Muscle layer of colon (tissue), 2 donors: ENCODE data around the gene KRTAP4-6.
"Not testable (repeated sequence)": the region's sequence is repeated elsewhere in the genome, so short reads cannot be mapped to it uniquely, and the experiment has no call there.

Source experiments
- H3K27ac ChIP-seq: one replicate; pipeline ENCODE4 v1.7.0; 2013; ENCODE audit warnings: low read depth, mild to moderate bottlenecking, low read length, moderate library complexity
- H3K27me3 ChIP-seq, 2 donors: one replicate each; pipeline ENCODE4 v1.7.0; 2013; ENCODE audit warnings: low read length in 2 of 2, mild to moderate bottlenecking in 2 of 2; ENCODE audit not compliant: insufficient read depth in 2 of 2, control insufficient read depth in 1 of 2
- H3K36me3 ChIP-seq: one replicate; pipeline ENCODE4 v1.7.0; 2013; ENCODE audit warnings: mild to moderate bottlenecking, low read length; ENCODE audit not compliant: insufficient read depth
- H3K4me1 ChIP-seq: one replicate; pipeline ENCODE4 v1.7.0; 2013; ENCODE audit warnings: mild to moderate bottlenecking, low read length; ENCODE audit not compliant: insufficient read depth
- H3K4me3 ChIP-seq, 2 donors: one replicate each; pipeline ENCODE4 v1.7.0; 2013; ENCODE audit warnings: low read length in 2 of 2, low read depth in 1 of 2, mild to moderate bottlenecking in 1 of 2, moderate library complexity in 1 of 2
- H3K9ac ChIP-seq: one replicate; pipeline ENCODE4 v1.7.0; 2013; ENCODE audit warnings: low read length
- H3K9me3 ChIP-seq: one replicate; pipeline ENCODE4 v1.7.0; 2013; ENCODE audit warnings: mild to moderate bottlenecking, low read length
- donor health status: abdominal sarcoma.
- donor health status: Adenocarcinoma of cecum.

The KRTAP4-6 gene

DNA sequence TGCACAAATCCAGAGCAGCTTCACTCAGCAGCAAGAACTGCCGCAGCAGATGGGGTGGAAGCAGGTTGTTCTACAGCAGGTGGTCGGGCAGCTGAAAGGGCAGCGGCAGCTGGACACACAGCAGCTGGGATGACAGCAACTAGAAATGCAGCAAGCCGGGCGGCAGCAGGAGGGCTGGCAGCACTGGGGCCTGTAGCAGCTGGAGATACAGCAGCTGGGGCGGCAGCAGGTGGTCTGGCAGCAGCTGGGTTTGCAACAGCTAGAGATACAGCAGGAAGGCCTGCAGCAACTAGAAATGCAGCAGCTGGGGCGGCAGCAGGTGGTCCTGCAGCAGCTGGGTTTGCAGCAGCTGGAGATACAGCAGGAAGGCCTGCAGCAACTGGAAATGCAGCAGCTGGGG is 27.2 kb upstream of the KRTAP4-6 start:
- Histone ChIP-seq H3K27me3 (no peaks in the 10 kb centered on the region), H3K9me3 (no peaks in the 10 kb centered on the region), H3K4me3 (no peak overlapping the region), H3K27ac (no peak overlapping the region), H3K36me3 (no peaks in the 10 kb centered on the region), H3K9ac (no peak overlapping the region), H3K4me1 (no peaks in the 10 kb centered on the region)

- Histone ChIP-seq H3K27me3 (no peaks in the 10 kb centered on the region), H3K36me3 (no peaks in the 10 kb centered on the region), H3K4me3 (no peak overlapping the region), H3K4me1 (no peaks in the 10 kb centered on the region), H3K27ac (no peak overlapping the region), H3K9me3 (no peaks in the 10 kb centered on the region), H3K9ac (no peak overlapping the region)
Observed at GRCh38 chr17:41163828-41164227, 23.5 kb upstream of the KRTAP4-6 start.

GRCh38 chr17:41160648-41161047 is 20.3 kb upstream of the KRTAP4-6 start, which contains the start of gene KRTAP4-4:
TSS of gene KRTAP4-4 (minus strand) at chr17:41160748. CDS start at chr17:41160691, 57 bp downstream.
- Histone ChIP-seq H3K27ac (no peak within 1 kb of the TSS), H3K4me3 (no peak within 1 kb of the TSS), H3K4me1 (no peaks in the 10 kb centered on the region), H3K9me3 (no peaks in the 10 kb centered on the region), H3K27me3 (no peaks in the 10 kb centered on the region), H3K9ac (no peak within 1 kb of the TSS), H3K36me3 (no peaks in the 10 kb centered on the region)

GRCh38 chr17:41160190-41160589 is 19.8 kb upstream of the KRTAP4-6 start:
- H3K9me3 ChIP-seq, H3K9ac ChIP-seq, H3K36me3 ChIP-seq, H3K4me3 ChIP-seq, H3K4me1 ChIP-seq, H3K27ac ChIP-seq, H3K27me3 ChIP-seq: not testable (repeated sequence)

- no peak overlapping the region for H3K9ac ChIP-seq
- no peak overlapping the region for H3K4me3 ChIP-seq
- H3K27me3 ChIP-seq, result no peaks in the 10 kb centered on the region
- H3K4me1 ChIP-seq, result no peaks in the 10 kb centered on the region
- H3K36me3 ChIP-seq, result no peaks in the 10 kb centered on the region
- no peak overlapping the region for H3K27ac ChIP-seq
- H3K9me3 ChIP-seq, result no peaks in the 10 kb centered on the region
Observed at GRCh38 chr17:41153856-41154255, 13.5 kb upstream of the KRTAP4-6 start.

- Histone ChIP-seq H3K4me3 (no peak overlapping the region), H3K9me3 (no peaks in the 10 kb centered on the region), H3K9ac (no peak overlapping the region), H3K4me1 (no peaks in the 10 kb centered on the region), H3K27me3 (no peaks in the 10 kb centered on the region), H3K36me3 (no peaks in the 10 kb centered on the region), H3K27ac (no peak overlapping the region)
Observed at GRCh38 chr17:41151525-41151924, 11.2 kb upstream of the KRTAP4-6 start.

- no peaks in the 10 kb centered on the region for H3K4me1 ChIP-seq
- no peak overlapping the region for H3K9ac ChIP-seq
- H3K4me3 ChIP-seq, result no peak overlapping the region
- H3K36me3 ChIP-seq, result no peaks in the 10 kb centered on the region
- no peak overlapping the region for H3K27ac ChIP-seq
- H3K9me3 ChIP-seq, result no peaks in the 10 kb centered on the region
- no peaks in the 10 kb centered on the region for H3K27me3 ChIP-seq
Observed at GRCh38 chr17:41150026-41150425, 9.7 kb upstream of the KRTAP4-6 start.

DNA sequence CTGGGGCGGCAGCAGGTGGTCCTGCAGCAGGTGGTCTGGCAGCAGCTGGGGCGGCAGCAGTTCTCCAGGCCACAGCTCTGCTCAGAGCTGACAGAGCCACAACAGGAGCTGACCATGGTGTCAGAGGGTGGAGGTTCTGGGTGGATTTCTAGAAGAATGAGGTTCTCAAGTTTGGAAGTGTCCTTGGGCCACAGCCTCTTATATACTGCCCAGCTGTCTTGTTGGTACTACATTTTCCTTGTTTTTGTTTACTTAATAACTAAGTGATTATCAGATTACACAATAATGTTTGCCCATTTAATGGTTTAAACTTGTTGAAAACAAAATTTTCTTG is 9.3 kb upstream of the KRTAP4-6 start, which contains the start of gene KRTAP4-5:
TSS of gene KRTAP4-5 (minus strand) at position 174 of the 334 bp plus-strand sequence. CDS start at position 116, 58 bp downstream.
- H3K9me3 ChIP-seq, result no peaks in the 10 kb centered on the region
- no peaks in the 10 kb centered on the region for H3K4me1 ChIP-seq
- H3K9ac ChIP-seq, result no peak within 1 kb of the TSS
- H3K36me3 ChIP-seq, result no peaks in the 10 kb centered on the region
- no peaks in the 10 kb centered on the region for H3K27me3 ChIP-seq
- H3K27ac ChIP-seq, result no peak within 1 kb of the TSS
- no peak within 1 kb of the TSS for H3K4me3 ChIP-seq

DNA sequence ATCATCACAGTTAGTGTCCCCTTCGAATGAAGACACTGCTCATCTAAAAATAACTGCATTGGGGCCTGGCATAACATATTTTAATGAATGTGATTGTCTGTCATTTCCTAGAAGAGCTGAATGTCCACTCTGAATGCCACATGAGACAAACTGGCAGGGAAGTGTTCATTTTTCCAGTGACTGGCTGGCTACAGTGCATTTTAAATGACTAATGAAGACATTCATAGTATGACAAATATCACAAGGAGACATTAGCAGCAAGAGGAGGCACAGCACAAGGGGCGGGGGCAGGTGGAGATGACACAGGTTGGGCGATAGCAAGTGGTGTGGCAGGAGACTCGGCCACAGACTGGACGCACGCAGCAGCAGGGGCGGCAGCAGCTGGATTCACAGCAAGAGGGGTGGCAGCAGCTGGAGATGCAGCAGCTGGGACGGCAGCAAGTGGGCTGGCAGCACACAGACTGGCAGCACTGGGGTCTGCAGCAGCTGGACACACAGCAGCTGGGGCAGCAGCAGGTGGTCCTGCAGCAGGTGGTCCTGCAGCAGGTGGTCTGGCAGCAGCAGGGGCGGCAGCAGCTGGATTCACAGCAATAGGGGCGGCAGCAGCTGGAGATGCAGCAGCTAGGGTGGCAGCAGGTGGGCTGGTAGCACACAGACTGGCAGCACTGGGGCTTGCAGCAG is 8.8 kb upstream of the KRTAP4-6 start:
- not testable (repeated sequence) for H3K9me3 ChIP-seq, H3K27me3 ChIP-seq, H3K4me1 ChIP-seq, H3K27ac ChIP-seq, H3K36me3 ChIP-seq, H3K4me3 ChIP-seq, H3K9ac ChIP-seq

GRCh38 chr17:41147531-41148204 is 7.3 kb upstream of the KRTAP4-6 start:
- Histone ChIP-seq H3K9ac (no peak overlapping the region), H3K36me3 (no peaks in the 10 kb centered on the region), H3K4me3 (no peak overlapping the region), H3K4me1 (no peaks in the 10 kb centered on the region), H3K27ac (no peak overlapping the region), H3K27me3 (no peaks in the 10 kb centered on the region), H3K9me3 (no peaks in the 10 kb centered on the region)

DNA sequence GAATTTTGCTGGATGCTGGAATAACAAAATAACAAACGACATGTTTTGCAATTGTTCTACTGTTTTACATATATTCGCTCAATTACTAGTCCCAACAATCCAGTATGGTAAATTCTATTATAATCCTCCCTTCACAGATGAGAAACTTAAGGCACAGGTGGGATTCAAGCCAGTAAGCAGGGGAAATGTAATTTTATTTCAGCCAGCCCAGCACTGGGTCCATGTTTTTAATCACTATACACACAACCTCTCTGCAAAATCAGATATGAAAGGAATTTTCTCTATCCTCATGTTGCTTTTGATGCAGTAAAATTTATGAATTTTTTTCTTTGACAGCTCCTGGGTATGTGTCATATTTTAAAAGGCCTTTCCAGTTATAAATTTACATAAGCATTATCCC is 4.9 kb upstream of the KRTAP4-6 start:
- Histone ChIP-seq H3K4me1 (no peaks in the 10 kb centered on the region), H3K36me3 (no peaks in the 10 kb centered on the region), H3K9ac (no peak overlapping the region), H3K4me3 (no peak overlapping the region), H3K27ac (no peak overlapping the region), H3K9me3 (no peaks in the 10 kb centered on the region), H3K27me3 (no peaks in the 10 kb centered on the region)

GRCh38 chr17:41144846-41145245 is 4.5 kb upstream of the KRTAP4-6 start:
- no peak overlapping the region for H3K4me3 ChIP-seq
- no peaks in the 10 kb centered on the region for H3K4me1 ChIP-seq
- no peaks in the 10 kb centered on the region for H3K9me3 ChIP-seq
- H3K9ac ChIP-seq, result no peak overlapping the region
- no peak overlapping the region for H3K27ac ChIP-seq
- no peaks in the 10 kb centered on the region for H3K36me3 ChIP-seq
- H3K27me3 ChIP-seq, result no peaks in the 10 kb centered on the region
